GM18858 (cell line): ENCODE measurements around the gene PM20D2.

Experiments used
- ATAC-seq: cut with Tn5 transposase; IDR thresholded peaks from one replicate; pipeline ENCODE4 v1.9.1; 2021; ENCODE audit not compliant: unreplicated experiment

Gene PM20D2

DNA sequence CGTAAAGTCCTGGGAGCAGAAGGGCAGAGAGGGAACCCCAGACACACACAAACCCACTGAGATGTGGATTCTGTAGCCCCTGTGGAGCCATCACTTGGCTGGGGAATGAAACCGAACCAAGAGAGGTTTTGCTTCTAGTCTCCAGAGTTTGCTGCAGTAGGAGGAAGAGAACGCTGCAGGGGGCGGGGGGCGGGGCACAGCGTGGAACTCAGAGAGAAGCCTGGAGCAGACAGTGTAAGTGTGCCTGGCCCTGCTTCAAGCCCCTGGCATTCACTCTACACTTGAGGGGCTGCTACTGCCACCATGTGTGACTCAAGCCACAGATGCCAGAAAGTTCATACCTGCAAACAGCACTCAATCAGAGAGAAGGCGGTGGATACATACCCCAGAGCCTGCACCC lies 52.4 kb downstream of the PM20D2 start:
- no peak for ATAC-seq

- no peak for ATAC-seq
Observed at GRCh38 chr6:89199579-89199978, 53.7 kb downstream of the PM20D2 start.

- ATAC-seq, result no peak
Observed at GRCh38 chr6:89200706-89201215, 54.9 kb downstream of the PM20D2 start.

- no peak for ATAC-seq
Observed at GRCh38 chr6:89204096-89204495, 58.2 kb downstream of the PM20D2 start.

DNA sequence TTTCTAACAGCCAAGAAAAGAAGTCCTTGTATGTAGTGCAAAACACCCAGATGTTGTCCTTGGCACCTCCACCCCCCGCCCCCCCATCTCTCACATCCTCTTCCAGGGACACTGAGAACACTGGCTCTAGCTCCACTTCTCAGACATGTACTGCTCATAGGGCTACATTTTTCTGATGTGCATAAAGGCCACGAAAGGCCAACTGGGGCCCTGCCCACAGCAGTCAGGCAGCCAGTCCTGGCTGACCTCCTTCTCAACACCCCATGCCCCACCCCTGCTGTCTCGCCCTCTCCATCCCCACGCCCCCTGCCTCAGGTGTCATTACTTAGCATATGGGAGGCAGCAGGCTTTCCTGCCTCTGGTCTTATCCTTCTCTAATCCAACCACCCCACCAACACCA lies 60.0 kb downstream of the PM20D2 start:
- no peak for ATAC-seq

GRCh38 chr6:89208551-89208950 lies 62.7 kb downstream of the PM20D2 start:
- ATAC-seq, result no peak

DNA sequence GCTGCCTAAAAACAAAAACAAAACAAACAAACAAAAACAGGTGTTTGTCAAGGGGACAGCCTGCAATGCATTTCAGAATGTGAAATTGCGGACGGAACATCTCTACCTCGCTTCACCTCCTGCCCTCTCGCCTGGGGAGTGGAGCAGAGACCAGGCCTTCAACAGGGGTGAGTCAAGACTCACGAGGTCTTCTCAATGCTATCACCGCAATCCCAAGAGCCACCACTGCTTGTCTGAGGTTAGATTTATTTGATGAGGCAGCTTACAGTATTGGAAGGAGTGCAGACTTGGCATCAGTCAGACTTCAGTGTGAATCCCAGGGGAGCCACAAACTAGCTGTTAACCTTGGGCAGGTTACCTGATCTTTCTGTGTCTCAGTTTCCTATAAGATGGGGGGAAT lies 63.6 kb downstream of the PM20D2 start:
- ATAC-seq, result no peak

DNA sequence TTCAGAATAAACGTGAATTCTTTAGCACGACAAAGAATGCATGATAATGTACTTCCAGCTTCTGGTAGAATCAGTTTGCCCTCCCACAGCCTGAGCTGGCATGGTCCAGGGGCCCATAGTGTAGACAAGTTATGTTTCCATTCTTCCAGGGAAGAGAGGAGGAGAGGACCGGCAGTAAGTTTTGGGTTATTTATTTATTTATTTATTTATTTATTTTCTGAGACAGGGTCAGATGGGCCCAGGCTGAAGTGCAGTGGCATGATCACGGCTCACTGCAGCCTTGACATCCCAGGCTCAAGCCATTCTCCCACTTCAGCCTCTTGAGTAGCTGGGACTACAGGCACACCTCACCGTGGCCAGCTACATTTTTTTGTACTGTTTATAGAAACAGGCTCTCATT lies 66.6 kb downstream of the PM20D2 start:
- no peak for ATAC-seq

GRCh38 chr6:89214197-89214596 lies 68.3 kb downstream of the PM20D2 start:
- ATAC-seq, result no peak
